Body of pancreas (tissue), 4 donors: Measurements from ENCODE around the gene MYLK.

Source experiments
- POLR2A ChIP-seq, 3 donors: fragments of 450-650 bp; IDR thresholded peaks; one replicate each; pipeline ENCODE4 v1.6.1; 2016; ENCODE audit warnings: antibody characterized with exemption in 3 of 3, mild to moderate bottlenecking in 2 of 3
- TF ChIP-seq, protein P1 (sequence below), 7 experiments: fragments of 450-650 bp in 4 of 7; fragments of 200-600 bp in 3 of 7; sonication (generic) in 3 of 7; IDR thresholded peaks; one replicate each; pipeline ENCODE4 v1.5.1; 2016 to 2019; ENCODE audit warnings: antibody characterized with exemption in 7 of 7

GRCh38 chr3:123802007-123802625, 82.0 kb downstream of the MYLK start:
- no peak for TF ChIP-seq POLR2A (IDR thresholded peaks at IDR 0.05)
- TF ChIP-seq, protein P1, sequence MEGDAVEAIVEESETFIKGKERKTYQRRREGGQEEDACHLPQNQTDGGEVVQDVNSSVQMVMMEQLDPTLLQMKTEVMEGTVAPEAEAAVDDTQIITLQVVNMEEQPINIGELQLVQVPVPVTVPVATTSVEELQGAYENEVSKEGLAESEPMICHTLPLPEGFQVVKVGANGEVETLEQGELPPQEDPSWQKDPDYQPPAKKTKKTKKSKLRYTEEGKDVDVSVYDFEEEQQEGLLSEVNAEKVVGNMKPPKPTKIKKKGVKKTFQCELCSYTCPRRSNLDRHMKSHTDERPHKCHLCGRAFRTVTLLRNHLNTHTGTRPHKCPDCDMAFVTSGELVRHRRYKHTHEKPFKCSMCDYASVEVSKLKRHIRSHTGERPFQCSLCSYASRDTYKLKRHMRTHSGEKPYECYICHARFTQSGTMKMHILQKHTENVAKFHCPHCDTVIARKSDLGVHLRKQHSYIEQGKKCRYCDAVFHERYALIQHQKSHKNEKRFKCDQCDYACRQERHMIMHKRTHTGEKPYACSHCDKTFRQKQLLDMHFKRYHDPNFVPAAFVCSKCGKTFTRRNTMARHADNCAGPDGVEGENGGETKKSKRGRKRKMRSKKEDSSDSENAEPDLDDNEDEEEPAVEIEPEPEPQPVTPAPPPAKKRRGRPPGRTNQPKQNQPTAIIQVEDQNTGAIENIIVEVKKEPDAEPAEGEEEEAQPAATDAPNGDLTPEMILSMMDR (IDR thresholded peaks at IDR 0.05), result no peak
